Ovary (tissue), 9 donors: Measurements from ENCODE around the gene PTPRN2. TPM values are rescaled to one million over a fixed set of nuclear protein-coding genes. Genes with fewer than 3 reads are reported as not detected.

Experiments
- DNase-seq, 5 donors: peaks; one replicate each; pipeline ENCODE4 v3.0.0-alpha.2; 2019 to 2020
- H3K27ac ChIP-seq, 2 donors: fragments of 200-600 bp; one replicate each; pipeline versions ENCODE4 v1.5.1 to v1.8.0; 2019 to 2022
- H3K27me3 ChIP-seq: fragments of 200-600 bp; one replicate; pipeline ENCODE4 v1.8.0; 2022
- H3K36me3 ChIP-seq: fragments of 200-600 bp; sonication (generic); one replicate; pipeline ENCODE4 v1.5.1; 2019
- H3K4me1 ChIP-seq: one replicate; pipeline ENCODE4 v1.8.1; 2013; ENCODE audit warnings: mild to moderate bottlenecking, moderate library complexity; ENCODE audit not compliant: insufficient read depth
- H3K4me3 ChIP-seq: fragments of 200-600 bp; sonication (generic); one replicate; pipeline ENCODE4 v1.5.1; 2017
- H3K9me3 ChIP-seq, 2 donors: fragments of 200-600 bp in 1 of 2; sonication (generic) in 1 of 2; one replicate each; pipeline versions ENCODE4 v1.5.1 to v1.8.1; 2013 to 2019; ENCODE audit warnings: mild to moderate bottlenecking in 1 of 2, moderate library complexity in 1 of 2
- CTCF ChIP-seq, 3 donors: fragments of 450-650 bp in 2 of 3; fragments of 200-600 bp in 1 of 3; IDR thresholded peaks; one replicate each; pipeline versions ENCODE4 v1.5.1 to v1.8.0; 2016 to 2022; ENCODE audit warnings: antibody characterized with exemption in 3 of 3, mild to moderate bottlenecking in 1 of 3
- EP300 ChIP-seq: sonication (generic); formaldehyde crosslinking; IDR thresholded peaks from one replicate; pipeline ENCODE4 v1.6.1; 2017; ENCODE audit warnings: antibody characterized with exemption
- POLR2A ChIP-seq: fragments of 450-650 bp; IDR thresholded peaks from one replicate; pipeline ENCODE4 v1.6.1; 2017; ENCODE audit warnings: antibody characterized with exemption, mild to moderate bottlenecking, moderate library complexity
- WGBS, 3 donors: extraction: QIAGEN DNeasy Blood & Tissue Kit in 1 of 3; methylation state at CpG; one replicate each; pipeline versions ENCODE4 v1.1.5 to v1.1.7; 2013 to 2017; 5-methylcytosine and 5-hydroxymethylcytosine counted together
- intact Hi-C, 4 donors: fragments of 100-400 bp; cut with DNase I; formaldehyde crosslinking; loops; one replicate each; pipeline versions ENCODE4 v1.11.0 to v1.15.1; 2022 to 2023
- polyA plus RNA-seq, 2 donors: library from polyadenylated mRNA; stranded (reverse); fragments of 200-250 nt in 1 of 2; fragments of 350-450 nt in 1 of 2; fragmentation: Illumina TruSeq in 1 of 2; extraction: RNeasy Lipid Tissue Mini Kit (QIAGEN cat#74804) in 1 of 2; gene quantifications; one replicate each; pipeline ENCODE4 v1.2.3, GENCODE V29; 2013 to 2014
- total RNA-seq, 7 donors: library from RNA; depleted of rRNA in 2 of 7; stranded (reverse); fragments of >200 nt in 2 of 7; fragmentation: NEBNext Ultra II Directional in 3 of 7; extraction: Animal tissue kit (Norgen Biotek cat#: 25700) in 3 of 7; gene quantifications; one replicate each; pipeline versions ENCODE4 v1.1.0 to v1.2.4, GENCODE V29; 2016 to 2023
- donor health status: DM: no; HTN: no; CAD: no; lungs with moderate emphysema.
- donor health status: DM: no; HTN: no; CAD: no.
- donor health status: Bipolar disorder and iron deficiency.
- donor health status: DM: yes; HTN: yes; CAD: no.
- donor health status: DM: no; HTN: no; CAD: no.
- donor health status: DM: yes; HTN: yes; CAD: no.

The PTPRN2 gene
- total and polyA plus RNA-seq, 9 donors, result 3.5 to 11.1 (median 5.9) TPM

- WGBS, 3 donors, result 87 to 92% (median 90%) methylated on average over 3 of the region's 3 CpGs
- no peaks in the 10 kb centered on the region for H3K27me3 ChIP-seq
- DNase-seq, result no peak
- H3K9me3 ChIP-seq, result no peaks in the 10 kb centered on the region
- intact Hi-C loops, result no loop called here
- no peak overlapping the region for H3K27ac ChIP-seq
- TF ChIP-seq EP300, result no peak
- no peak for TF ChIP-seq POLR2A
- no peak for TF ChIP-seq CTCF (IDR thresholded peaks at IDR 0.05)
- no peaks in the 10 kb centered on the region for H3K4me1 ChIP-seq
- H3K36me3 ChIP-seq, result no peaks in the 10 kb centered on the region
- H3K4me3 ChIP-seq, result no peak overlapping the region
These were observed 1026.2 kb downstream of the PTPRN2 start for GRCh38 chr7:157561523-157561785.

- no peak overlapping the region for H3K4me3 ChIP-seq
- H3K36me3 ChIP-seq, result no peaks in the 10 kb centered on the region
- H3K27ac ChIP-seq, result no peak overlapping the region
- 90 to 92% (median 92%) methylated on average over 29 of the region's 29 CpGs for WGBS, 3 donors
- H3K27me3 ChIP-seq, result no peaks in the 10 kb centered on the region
- no peak for DNase-seq
- no peaks in the 10 kb centered on the region for H3K9me3 ChIP-seq
- TF ChIP-seq POLR2A (no peak), CTCF (IDR thresholded peaks at IDR 0.05) (no peak), EP300 (no peak)
- H3K4me1 ChIP-seq, result no peaks in the 10 kb centered on the region
- intact Hi-C loops, result no loop called here
These were observed 1026.7 kb downstream of the PTPRN2 start for GRCh38 chr7:157560710-157561522.

GRCh38 chr7:157560258-157560654 lies 1027.4 kb downstream of the PTPRN2 start:
- H3K27ac ChIP-seq, result no peak overlapping the region
- H3K4me1 ChIP-seq, result no peaks in the 10 kb centered on the region
- TF ChIP-seq EP300 (no peak), POLR2A (no peak), CTCF (IDR thresholded peaks at IDR 0.05) (no peak)
- H3K27me3 ChIP-seq, result no peaks in the 10 kb centered on the region
- DNase-seq, result no peak
- intact Hi-C loops, result no loop called here
- H3K4me3 ChIP-seq, result no peak overlapping the region
- WGBS, 3 donors, result 86 to 90% (median 90%) methylated on average over 15 to 20 of the region's 20 CpGs
- H3K36me3 ChIP-seq, result no peaks in the 10 kb centered on the region
- no peaks in the 10 kb centered on the region for H3K9me3 ChIP-seq

- WGBS, 3 donors, result 81 to 83% (median 82%) methylated on average over 20 of the region's 20 CpGs
- H3K4me1 ChIP-seq, result no peaks in the 10 kb centered on the region
- H3K27ac ChIP-seq, result no peak overlapping the region
- intact Hi-C loops, result no loop called here
- no peaks in the 10 kb centered on the region for H3K36me3 ChIP-seq
- no peaks in the 10 kb centered on the region for H3K9me3 ChIP-seq
- no peak for TF ChIP-seq POLR2A
- no peak for TF ChIP-seq CTCF (IDR thresholded peaks at IDR 0.05)
- no peak for TF ChIP-seq EP300
- peak in 1 of 5 donors; percentile 27 for DNase-seq
- H3K27me3 ChIP-seq, result no peaks in the 10 kb centered on the region
- H3K4me3 ChIP-seq, result no peak overlapping the region
These were observed 1027.9 kb downstream of the PTPRN2 start for GRCh38 chr7:157559596-157560257.
